ENCODE measurements around the gene SHROOM4.

GRCh38 chrX:50756276-50756675, 57.7 kb downstream of the SHROOM4 start:
- TF ChIP-seq CTCF (IDR thresholded peaks at IDR 0.05), result no peak
- no peak for TF ChIP-seq POLR2A (IDR thresholded peaks at IDR 0.05)

Measured in esophagus squamous epithelium (tissue), 4 donors.